Retinal pigment epithelial cell (primary cell): Measurements from ENCODE around the gene LHFPL2.

Source experiments
- DNase-seq: peaks from one replicate; pipeline ENCODE4 v3.0.0-alpha.2; 2010; ENCODE audit warnings: low read depth
- H3K4me3 ChIP-seq: 2 replicates; pipeline ENCODE4 v1.5.1; 2011; ENCODE audit warnings: mild to moderate bottlenecking, low read length, control low read depth, moderate library complexity
- CTCF ChIP-seq: conservative IDR thresholded peaks from 2 replicates; pipeline ENCODE4 v1.5.1; 2011; ENCODE audit warnings: low read depth, low read length, control low read depth, inconsistent platforms

Gene LHFPL2

DNA sequence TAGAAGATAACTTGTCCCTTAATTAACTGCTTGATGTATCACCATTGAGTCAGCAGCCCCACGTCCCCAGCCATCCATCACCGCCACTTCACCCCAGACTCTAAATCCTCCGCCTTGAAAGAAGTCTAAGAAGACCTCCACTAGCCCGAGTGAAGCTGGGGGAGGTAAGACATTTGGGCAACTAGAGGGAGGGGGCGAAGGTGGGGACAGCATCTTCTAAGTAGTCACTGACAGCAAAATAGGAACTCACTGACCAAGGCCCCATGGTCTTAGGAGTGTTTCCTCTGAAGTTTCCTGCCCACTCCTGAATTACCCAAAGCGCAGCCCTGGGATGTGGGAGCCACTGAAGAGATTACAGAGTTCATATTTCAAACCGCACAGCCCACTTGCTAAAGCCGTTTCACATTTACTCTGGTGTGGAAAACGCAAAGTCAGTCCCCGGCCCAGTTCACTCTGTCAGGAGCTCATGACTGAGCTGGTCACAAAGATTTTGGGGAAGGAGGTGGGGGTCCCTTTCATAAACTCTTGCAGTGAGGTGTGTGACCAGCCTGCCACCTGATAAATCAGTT, 107.4 kb downstream of the LHFPL2 start:
- DNase-seq = no peak
- no peak overlapping the region for H3K4me3 ChIP-seq
- no peak for TF ChIP-seq CTCF

DNA sequence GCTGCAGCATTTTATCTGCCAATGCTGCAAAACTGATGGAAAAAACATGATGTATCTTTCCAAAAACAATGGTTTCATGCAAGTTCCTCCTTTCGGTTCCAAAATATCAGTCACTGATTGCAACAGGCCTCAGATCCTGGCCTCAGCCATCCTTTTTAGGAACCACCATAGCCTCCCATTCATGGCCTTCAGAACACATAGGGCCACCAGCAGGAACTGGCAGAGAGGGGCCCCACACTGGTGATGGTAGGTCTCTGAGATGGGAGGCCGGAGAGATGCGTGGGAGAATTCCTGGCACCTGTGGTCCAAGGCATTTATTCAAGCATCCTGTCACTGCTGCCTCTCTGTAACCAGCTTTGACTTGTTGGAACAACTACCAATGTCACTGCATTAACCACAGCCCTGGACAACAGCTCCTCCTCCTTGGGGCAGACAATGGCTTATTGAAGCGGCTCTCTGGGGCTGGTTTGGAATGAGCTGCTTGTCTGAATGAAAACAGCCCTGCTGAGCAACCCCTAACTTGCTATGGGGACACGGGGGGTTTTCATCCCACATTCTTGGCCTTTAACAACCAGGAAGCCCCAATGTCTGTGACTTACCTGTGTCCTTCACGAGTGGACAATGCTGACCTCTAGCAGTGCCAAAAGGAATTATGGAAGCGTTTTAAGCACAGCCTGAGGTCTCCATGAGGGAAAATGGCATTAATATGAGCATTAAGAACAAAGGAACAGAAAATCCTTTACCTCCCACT, 108.1 kb downstream of the LHFPL2 start:
- TF ChIP-seq CTCF = no peak
- DNase-seq = no peak
- H3K4me3 ChIP-seq = no peak overlapping the region

- no peak overlapping the region for H3K4me3 ChIP-seq
- no peak for DNase-seq
- no peak for TF ChIP-seq CTCF
These were observed 110.2 kb downstream of the LHFPL2 start for GRCh38 chr5:78538240-78538850.

GRCh38 chr5:78537821-78538220, 110.8 kb downstream of the LHFPL2 start:
- no peak for DNase-seq
- no peak overlapping the region for H3K4me3 ChIP-seq
- TF ChIP-seq CTCF = peak; percentile 65

GRCh38 chr5:78537411-78537810, 111.2 kb downstream of the LHFPL2 start:
- no peak for DNase-seq
- no peak for TF ChIP-seq CTCF
- no peak overlapping the region for H3K4me3 ChIP-seq

GRCh38 chr5:78536661-78537196, 111.8 kb downstream of the LHFPL2 start:
- no peak for DNase-seq
- no peak for TF ChIP-seq CTCF
- no peak overlapping the region for H3K4me3 ChIP-seq

DNA sequence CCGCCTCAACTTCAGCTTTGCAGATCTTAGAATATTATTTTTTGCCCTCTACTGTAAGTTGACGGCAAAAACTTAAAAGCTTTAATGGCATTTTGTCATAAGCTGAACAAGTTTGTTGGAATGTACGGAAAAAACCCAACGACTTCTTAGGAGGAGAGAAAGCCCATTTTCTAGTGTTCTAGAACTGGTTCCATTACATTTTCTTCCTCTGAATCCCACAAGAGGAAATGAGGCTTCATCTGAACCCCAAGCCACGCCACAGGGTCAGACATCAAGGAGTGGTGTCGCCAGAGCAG, 113.7 kb downstream of the LHFPL2 start:
- H3K4me3 ChIP-seq = no peak overlapping the region
- no peak for DNase-seq
- no peak for TF ChIP-seq CTCF
